Liver (tissue), 9 donors: ENCODE results near the gene KRTAP6-3. TPM values are rescaled to one million over a fixed set of nuclear protein-coding genes. Genes with fewer than 3 reads are reported as not detected.

Experiments
- DNase-seq: peaks from one replicate; pipeline ENCODE4 v3.0.0-alpha.2; 2017; ENCODE audit warnings: low spot score
- H3K27ac ChIP-seq, 2 donors: one replicate each; pipeline ENCODE4 v1.7.0; 2013; ENCODE audit warnings: inconsistent platforms in 2 of 2, low read length in 2 of 2, control low read depth in 1 of 2, low read depth in 1 of 2, mild to moderate bottlenecking in 1 of 2
- H3K27me3 ChIP-seq, 4 donors: one replicate each; pipeline versions ENCODE4 v1.6.1 to v1.7.0; 2013; ENCODE audit warnings: low read length in 3 of 4, inconsistent platforms in 1 of 4, mild to moderate bottlenecking in 1 of 4, moderate library complexity in 1 of 4; ENCODE audit not compliant: control insufficient read depth in 4 of 4, insufficient read depth in 4 of 4
- H3K36me3 ChIP-seq, 4 donors: one replicate each; pipeline versions ENCODE4 v1.6.1 to v1.7.0; 2013; ENCODE audit warnings: low read length in 3 of 4, mild to moderate bottlenecking in 3 of 4, low read depth in 1 of 4, moderate library complexity in 1 of 4; ENCODE audit not compliant: control insufficient read depth in 4 of 4, insufficient read depth in 3 of 4
- H3K4me1 ChIP-seq, 4 donors: one replicate each; pipeline versions ENCODE4 v1.6.1 to v1.7.0; 2013; ENCODE audit warnings: low read length in 3 of 4, mild to moderate bottlenecking in 3 of 4, moderate library complexity in 1 of 4; ENCODE audit not compliant: control insufficient read depth in 4 of 4, insufficient read depth in 4 of 4
- H3K4me3 ChIP-seq, 3 donors: one replicate each; pipeline versions ENCODE4 v1.6.1 to v1.7.0; 2013; ENCODE audit warnings: low read length in 3 of 3, control low read depth in 1 of 3, low read depth in 1 of 3, mild to moderate bottlenecking in 1 of 3
- H3K9ac ChIP-seq, 2 donors: one replicate each; pipeline ENCODE4 v1.7.0; 2013; ENCODE audit warnings: low read length in 2 of 2, mild to moderate bottlenecking in 2 of 2, moderate library complexity in 2 of 2, control low read depth in 1 of 2, low read depth in 1 of 2
- H3K9me3 ChIP-seq, 4 donors: one replicate each; pipeline versions ENCODE4 v1.6.1 to v1.7.0; 2013; ENCODE audit warnings: low read length in 3 of 4; ENCODE audit not compliant: control insufficient read depth in 4 of 4
- CTCF ChIP-seq: fragments of 150-350 bp; IDR thresholded peaks from 2 replicates; pipeline ENCODE4 v1.5.1; 2017; ENCODE audit warnings: improper control_type of control experiment, low read depth, low read length; ENCODE audit not compliant: missing input control
- EGR1 ChIP-seq, 2 donors: IDR thresholded peaks; 2 replicates each; pipeline ENCODE4 v1.6.1; 2016 to 2018; ENCODE audit warnings: antibody characterized with exemption in 2 of 2, low read depth in 2 of 2
- FOXA1 ChIP-seq: IDR thresholded peaks from 2 replicates; pipeline ENCODE4 v1.6.1; 2016; ENCODE audit warnings: antibody characterized with exemption
- GABPA ChIP-seq, 2 donors: IDR thresholded peaks in 1 of 2; conservative IDR thresholded peaks in 1 of 2; 2 replicates each; pipeline ENCODE4 v1.6.1; 2016; ENCODE audit warnings: antibody characterized with exemption in 2 of 2, mild to moderate bottlenecking in 1 of 2, moderate library complexity in 1 of 2
- HNF4A ChIP-seq, 2 donors: conservative IDR thresholded peaks; 2 replicates each; pipeline ENCODE4 v1.6.1; 2016; ENCODE audit warnings: antibody characterized with exemption in 2 of 2, mild to moderate bottlenecking in 2 of 2
- HNF4G ChIP-seq: IDR thresholded peaks from 2 replicates; pipeline ENCODE4 v1.6.1; 2016; ENCODE audit warnings: antibody characterized with exemption
- JUND ChIP-seq, 2 donors: IDR thresholded peaks; 2 replicates each; pipeline ENCODE4 v1.6.1; 2016; ENCODE audit warnings: antibody characterized with exemption in 2 of 2
- NR2F2 ChIP-seq: IDR thresholded peaks from 2 replicates; pipeline ENCODE4 v1.6.1; 2016; ENCODE audit warnings: antibody characterized with exemption
- RXRA ChIP-seq, 2 donors: IDR thresholded peaks; 2 replicates each; pipeline ENCODE4 v1.6.1; 2017 to 2018; ENCODE audit warnings: antibody characterized with exemption in 2 of 2, mild to moderate bottlenecking in 1 of 2
- SP1 ChIP-seq: IDR thresholded peaks from 2 replicates; pipeline ENCODE4 v1.6.1; 2018; ENCODE audit warnings: antibody characterized with exemption, mild to moderate bottlenecking
- YY1 ChIP-seq: IDR thresholded peaks from 2 replicates; pipeline ENCODE4 v1.6.1; 2016; ENCODE audit warnings: antibody characterized with exemption, mild to moderate bottlenecking
- WGBS: extraction: QIAGEN DNeasy Blood & Tissue Kit; methylation state at CpG from one replicate; pipeline ENCODE4 v1.1.7; 2013; 5-methylcytosine and 5-hydroxymethylcytosine counted together
- polyA plus RNA-seq, 2 donors: library from polyadenylated mRNA; stranded (reverse) in 1 of 2; unstranded in 1 of 2; fragments of 200-250 nt in 1 of 2; fragments of >200 nt in 1 of 2; fragmentation: Nextera tagmentation in 1 of 2; extraction: Ambion mirVana in 1 of 2; gene quantifications; one replicate each; pipeline versions ENCODE4 v1.2.1 to v1.2.3, GENCODE V29; 2013 to 2015
- total RNA-seq, 2 donors: library from RNA; depleted of rRNA; stranded (reverse); fragments of >200 nt; gene quantifications; one replicate each; pipeline ENCODE4 v1.2.3, GENCODE V29; 2014
- TF ChIP-seq, protein P1 (sequence below): IDR thresholded peaks from 2 replicates; pipeline ENCODE4 v1.6.1; 2016; ENCODE audit warnings: antibody characterized with exemption
- TF ChIP-seq, protein P2 (sequence below): IDR thresholded peaks from 2 replicates; pipeline ENCODE4 v1.6.1; 2016; ENCODE audit warnings: antibody characterized with exemption
- TF ChIP-seq, protein P3 (sequence below): IDR thresholded peaks from 2 replicates; pipeline ENCODE4 v1.6.1; 2016; ENCODE audit warnings: antibody characterized with exemption
- donor health status: healthy.
- donor health status: healthy.
- donor health status: healthy.
- donor health status: healthy.
- donor health status: healthy.

Gene KRTAP6-3
- total and polyA plus RNA-seq, 4 donors, result not detected

GRCh38 chr21:30582870-30583269 lies 9.4 kb upstream of the KRTAP6-3 start:
- 64% methylated on average over 1 of the region's 1 CpG for WGBS
- TF ChIP-seq, protein P1, sequence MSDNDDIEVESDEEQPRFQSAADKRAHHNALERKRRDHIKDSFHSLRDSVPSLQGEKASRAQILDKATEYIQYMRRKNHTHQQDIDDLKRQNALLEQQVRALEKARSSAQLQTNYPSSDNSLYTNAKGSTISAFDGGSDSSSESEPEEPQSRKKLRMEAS, result no peak
- TF ChIP-seq, protein P2, sequence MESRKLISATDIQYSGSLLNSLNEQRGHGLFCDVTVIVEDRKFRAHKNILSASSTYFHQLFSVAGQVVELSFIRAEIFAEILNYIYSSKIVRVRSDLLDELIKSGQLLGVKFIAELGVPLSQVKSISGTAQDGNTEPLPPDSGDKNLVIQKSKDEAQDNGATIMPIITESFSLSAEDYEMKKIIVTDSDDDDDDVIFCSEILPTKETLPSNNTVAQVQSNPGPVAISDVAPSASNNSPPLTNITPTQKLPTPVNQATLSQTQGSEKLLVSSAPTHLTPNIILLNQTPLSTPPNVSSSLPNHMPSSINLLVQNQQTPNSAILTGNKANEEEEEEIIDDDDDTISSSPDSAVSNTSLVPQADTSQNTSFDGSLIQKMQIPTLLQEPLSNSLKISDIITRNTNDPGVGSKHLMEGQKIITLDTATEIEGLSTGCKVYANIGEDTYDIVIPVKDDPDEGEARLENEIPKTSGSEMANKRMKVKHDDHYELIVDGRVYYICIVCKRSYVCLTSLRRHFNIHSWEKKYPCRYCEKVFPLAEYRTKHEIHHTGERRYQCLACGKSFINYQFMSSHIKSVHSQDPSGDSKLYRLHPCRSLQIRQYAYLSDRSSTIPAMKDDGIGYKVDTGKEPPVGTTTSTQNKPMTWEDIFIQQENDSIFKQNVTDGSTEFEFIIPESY, result no peak
- no peak for TF ChIP-seq NR2F2
- TF ChIP-seq EGR1 (IDR thresholded peaks at IDR 0.05; ENCODE audit: low read depth in 2 of 2), result no peak
- TF ChIP-seq HNF4A (conservative IDR thresholded peaks at IDR 0.05), result no peak
- TF ChIP-seq, protein P3, sequence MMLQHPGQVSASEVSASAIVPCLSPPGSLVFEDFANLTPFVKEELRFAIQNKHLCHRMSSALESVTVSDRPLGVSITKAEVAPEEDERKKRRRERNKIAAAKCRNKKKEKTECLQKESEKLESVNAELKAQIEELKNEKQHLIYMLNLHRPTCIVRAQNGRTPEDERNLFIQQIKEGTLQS, result no peak
- TF ChIP-seq JUND (IDR thresholded peaks at IDR 0.05), result no peak
- TF ChIP-seq GABPA (IDR thresholded peaks at IDR 0.05 in 1 of 2, conservative IDR thresholded peaks at IDR 0.05 in 1 of 2), result no peak
- no peak for TF ChIP-seq SP1
- no peak for TF ChIP-seq FOXA1
- TF ChIP-seq HNF4G, result no peak
- no peak for TF ChIP-seq CTCF
- Histone ChIP-seq H3K4me3 (no peak overlapping the region), H3K4me1 (no peaks in the 10 kb centered on the region), H3K9me3 (no peaks in the 10 kb centered on the region), H3K36me3 (no peaks in the 10 kb centered on the region), H3K9ac (no peak overlapping the region), H3K27ac (no peak overlapping the region), H3K27me3 (peaks cover 0 to 5% (median 0%) of the 10 kb centered on the region in 4 donors)
- DNase-seq, result no peak

GRCh38 chr21:30590297-30590696 lies 1.9 kb upstream of the KRTAP6-3 start, which contains the start of gene KRTAP22-2:
KRTAP22-2 (minus strand) TSS chr21:30590397.
- H3K27me3 ChIP-seq, result no peaks in the 10 kb centered on the region
- H3K9ac ChIP-seq, result no peak within 1 kb of the TSS
- H3K4me1 ChIP-seq, result no peaks in the 10 kb centered on the region
- DNase-seq, result no peak
- H3K36me3 ChIP-seq, result no peaks in the 10 kb centered on the region
- H3K9me3 ChIP-seq, result no peaks in the 10 kb centered on the region
- TF ChIP-seq CTCF, result no peak
- no peak for TF ChIP-seq EGR1 (IDR thresholded peaks at IDR 0.05; ENCODE audit: low read depth in 2 of 2)
- no peak for TF ChIP-seq SP1
- TF ChIP-seq YY1, result no peak
- TF ChIP-seq RXRA (IDR thresholded peaks at IDR 0.05), result no peak
- no peak within 1 kb of the TSS for H3K4me3 ChIP-seq
- H3K27ac ChIP-seq, result no peak within 1 kb of the TSS
